ENCODE results near the gene SPIB. TPM values are rescaled to one million over a fixed set of nuclear protein-coding genes. Genes with fewer than 3 reads are reported as not detected.

Gene SPIB
- total RNA-seq, 6 donors from 2014 or later: 0.13 to 2.1 (median 0.56) TPM; not detected in 2

DNA sequence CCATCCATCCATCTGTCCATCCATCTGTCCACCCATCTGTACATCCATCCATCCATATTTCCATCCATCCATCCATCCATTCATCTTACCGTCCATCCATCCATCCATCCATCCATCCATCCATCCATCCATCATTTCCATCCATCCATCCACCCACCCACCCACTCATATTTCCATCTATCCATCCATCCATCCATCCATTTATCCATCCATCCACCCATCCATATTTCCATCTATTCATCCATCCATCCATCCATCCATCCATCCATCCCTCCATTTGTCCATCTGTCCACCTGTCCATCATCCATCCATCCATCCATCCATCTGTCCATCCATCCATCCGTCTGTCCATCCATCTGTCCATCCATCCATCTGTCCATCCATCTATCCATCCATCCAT, 37.3 kb downstream of the SPIB start:
- ATAC-seq (ENCODE audit: low FRiP score in 2 of 2): no peak
- WGBS, 2 donors: 78 to 85% methylated on average over 2 of the region's 2 CpGs
- peaks cover 0 to 11% (median 4%) of the 10 kb centered on the region in 4 donors for H3K27me3 ChIP-seq
- H3K36me3 ChIP-seq: no peaks in the 10 kb centered on the region
- H3K4me1 ChIP-seq: no peaks in the 10 kb centered on the region
- no peaks in the 10 kb centered on the region for H3K9me3 ChIP-seq
- H3K27ac ChIP-seq: no peak overlapping the region
- no peak for TF ChIP-seq POLR2AphosphoS5 (IDR thresholded peaks at IDR 0.05)
- no peak for TF ChIP-seq EP300 (IDR thresholded peaks at IDR 0.05)
- no peak for DNase-seq
- no peak overlapping the region for H3K4me3 ChIP-seq

DNA sequence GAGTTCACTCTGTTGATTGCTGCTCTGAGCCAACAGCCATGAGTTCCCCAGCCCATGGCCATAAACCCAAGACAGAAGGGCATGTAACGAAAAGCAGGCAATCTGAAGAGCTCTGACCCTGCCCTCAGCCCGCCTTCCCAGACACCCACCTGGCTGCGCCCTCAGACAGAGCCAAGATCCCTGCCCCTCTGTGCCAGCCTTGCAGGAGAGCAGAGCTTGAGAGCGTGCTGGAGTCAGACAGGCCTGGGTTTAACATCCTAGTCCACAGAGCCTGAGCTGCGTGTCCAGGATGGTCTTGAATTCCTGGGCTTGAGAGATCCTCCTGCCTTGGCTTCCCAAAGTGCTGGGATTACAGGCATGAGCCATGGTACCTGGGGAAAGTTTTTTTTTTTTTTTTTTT, 38.6 kb downstream of the SPIB start:
- Histone ChIP-seq H3K36me3 (no peaks in the 10 kb centered on the region), H3K9me3 (no peaks in the 10 kb centered on the region), H3K27me3 (peaks cover 0 to 11% (median 4%) of the 10 kb centered on the region in 4 donors), H3K4me3 (no peak overlapping the region), H3K4me1 (no peaks in the 10 kb centered on the region), H3K27ac (no peak overlapping the region)
- no peak for ATAC-seq (ENCODE audit: low FRiP score in 2 of 2)
- DNase-seq: no peak
- TF ChIP-seq EP300 (IDR thresholded peaks at IDR 0.05) (no peak), POLR2A (IDR thresholded peaks at IDR 0.05) (no peak), POLR2AphosphoS5 (IDR thresholded peaks at IDR 0.05) (no peak)
- TF ChIP-seq, protein P1, sequence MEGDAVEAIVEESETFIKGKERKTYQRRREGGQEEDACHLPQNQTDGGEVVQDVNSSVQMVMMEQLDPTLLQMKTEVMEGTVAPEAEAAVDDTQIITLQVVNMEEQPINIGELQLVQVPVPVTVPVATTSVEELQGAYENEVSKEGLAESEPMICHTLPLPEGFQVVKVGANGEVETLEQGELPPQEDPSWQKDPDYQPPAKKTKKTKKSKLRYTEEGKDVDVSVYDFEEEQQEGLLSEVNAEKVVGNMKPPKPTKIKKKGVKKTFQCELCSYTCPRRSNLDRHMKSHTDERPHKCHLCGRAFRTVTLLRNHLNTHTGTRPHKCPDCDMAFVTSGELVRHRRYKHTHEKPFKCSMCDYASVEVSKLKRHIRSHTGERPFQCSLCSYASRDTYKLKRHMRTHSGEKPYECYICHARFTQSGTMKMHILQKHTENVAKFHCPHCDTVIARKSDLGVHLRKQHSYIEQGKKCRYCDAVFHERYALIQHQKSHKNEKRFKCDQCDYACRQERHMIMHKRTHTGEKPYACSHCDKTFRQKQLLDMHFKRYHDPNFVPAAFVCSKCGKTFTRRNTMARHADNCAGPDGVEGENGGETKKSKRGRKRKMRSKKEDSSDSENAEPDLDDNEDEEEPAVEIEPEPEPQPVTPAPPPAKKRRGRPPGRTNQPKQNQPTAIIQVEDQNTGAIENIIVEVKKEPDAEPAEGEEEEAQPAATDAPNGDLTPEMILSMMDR (IDR thresholded peaks at IDR 0.05): no peak
- 89 to 97% methylated on average over 2 to 5 of the region's 5 CpGs for WGBS, 2 donors

DNA sequence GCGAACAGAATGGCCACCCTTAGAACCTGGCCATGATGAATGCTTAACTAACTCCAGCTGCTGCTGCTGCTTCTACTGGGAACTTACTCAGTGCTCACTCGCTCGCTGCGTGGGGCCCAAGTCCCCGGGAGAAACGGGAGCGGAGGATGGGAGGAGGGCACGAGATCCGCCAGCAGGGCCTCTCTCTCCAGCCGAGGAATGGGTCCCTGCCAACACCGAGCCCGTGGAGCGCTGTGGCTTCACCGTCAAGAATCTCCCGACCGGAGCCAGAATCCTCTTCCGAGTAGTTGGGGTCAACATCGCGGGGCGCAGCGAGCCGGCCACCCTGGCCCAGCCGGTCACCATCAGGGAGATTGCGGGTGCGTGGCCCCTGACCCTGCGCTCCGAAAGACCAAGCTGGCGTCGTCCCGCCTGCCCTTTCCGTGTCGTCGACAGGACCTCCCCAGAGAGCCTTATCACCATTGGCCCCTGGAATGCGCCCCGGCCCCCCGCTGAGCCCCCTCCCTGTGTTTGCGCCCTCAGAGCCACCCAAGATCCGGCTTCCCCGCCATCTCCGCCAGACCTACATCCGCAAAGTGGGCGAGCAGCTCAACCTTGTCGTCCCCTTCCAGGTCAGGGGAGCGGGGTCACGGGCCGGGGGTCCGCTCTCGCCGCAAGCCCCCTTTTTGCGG, 39.8 kb downstream of the SPIB start:
- H3K9me3 ChIP-seq: no peaks in the 10 kb centered on the region
- H3K27me3 ChIP-seq: peaks cover 0 to 11% (median 4%) of the 10 kb centered on the region in 4 donors
- H3K36me3 ChIP-seq: no peaks in the 10 kb centered on the region
- TF ChIP-seq EP300 (IDR thresholded peaks at IDR 0.05): no peak
- no peak for TF ChIP-seq POLR2AphosphoS5 (IDR thresholded peaks at IDR 0.05)
- TF ChIP-seq, protein P1 (IDR thresholded peaks at IDR 0.05): no peak
- TF ChIP-seq POLR2A (IDR thresholded peaks at IDR 0.05): no peak
- H3K4me1 ChIP-seq: no peaks in the 10 kb centered on the region
- WGBS, 2 donors: 31 to 38% methylated on average over 12 to 38 of the region's 50 CpGs
- H3K27ac ChIP-seq: no peak overlapping the region
- ATAC-seq (ENCODE audit: low FRiP score in 2 of 2) (no peak), DNase-seq (peak in 1 of 2 donors; percentile 69)
- no peak overlapping the region for H3K4me3 ChIP-seq

DNA sequence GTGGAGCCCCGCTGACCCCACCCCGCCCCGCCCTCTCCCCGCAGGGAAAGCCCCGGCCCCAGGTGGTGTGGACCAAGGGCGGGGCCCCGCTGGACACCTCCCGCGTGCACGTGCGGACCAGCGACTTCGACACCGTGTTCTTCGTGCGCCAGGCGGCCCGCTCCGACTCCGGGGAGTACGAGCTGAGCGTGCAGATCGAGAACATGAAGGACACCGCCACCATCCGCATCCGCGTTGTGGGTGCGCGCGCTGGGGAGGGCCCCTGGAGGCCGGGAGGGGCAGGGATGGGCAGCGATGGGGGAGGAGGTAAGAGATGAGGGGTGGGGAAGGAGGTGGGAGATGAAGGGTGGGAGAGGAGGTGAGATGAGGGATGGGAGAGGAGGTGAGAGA, 40.3 kb downstream of the SPIB start:
- ATAC-seq (ENCODE audit: low FRiP score in 2 of 2): no peak
- TF ChIP-seq POLR2A (IDR thresholded peaks at IDR 0.05): no peak
- no peak for TF ChIP-seq POLR2AphosphoS5 (IDR thresholded peaks at IDR 0.05)
- TF ChIP-seq EP300 (IDR thresholded peaks at IDR 0.05): no peak
- TF ChIP-seq, protein P1 (IDR thresholded peaks at IDR 0.05): no peak
- no peaks in the 10 kb centered on the region for H3K9me3 ChIP-seq
- no peak overlapping the region for H3K4me3 ChIP-seq
- no peaks in the 10 kb centered on the region for H3K36me3 ChIP-seq
- H3K27ac ChIP-seq: no peak overlapping the region
- DNase-seq: peak in 1 of 2 donors; percentile 83
- peaks cover 0 to 11% (median 4%) of the 10 kb centered on the region in 4 donors for H3K27me3 ChIP-seq
- whole genome bisulfite sequencing, 2 donors: 62 to 79% methylated on average over 25 to 26 of the region's 32 CpGs
- no peaks in the 10 kb centered on the region for H3K4me1 ChIP-seq

DNA sequence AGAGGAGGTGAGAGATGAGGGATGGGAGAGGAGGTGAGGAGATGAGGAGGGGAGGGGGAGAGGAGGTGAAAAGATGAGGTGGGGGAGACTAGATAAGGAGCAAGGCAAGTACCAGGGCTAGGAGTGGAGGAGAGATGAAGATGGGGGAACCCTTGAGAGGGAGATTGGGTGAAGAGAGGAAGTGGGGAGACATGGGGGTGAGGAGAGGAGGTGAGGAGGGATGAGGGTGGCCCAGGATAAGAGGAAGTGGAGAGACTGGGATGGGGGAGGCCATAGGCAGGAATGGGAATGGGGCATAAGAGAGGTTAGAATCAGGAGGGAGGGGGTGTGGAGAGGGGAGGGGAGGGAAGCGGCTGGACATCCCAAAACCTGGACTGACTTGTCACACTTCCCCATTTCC, 40.9 kb downstream of the SPIB start:
- H3K27ac ChIP-seq: no peak overlapping the region
- TF ChIP-seq, protein P1 (IDR thresholded peaks at IDR 0.05): no peak
- ATAC-seq (ENCODE audit: low FRiP score in 2 of 2) (no peak), DNase-seq (no peak)
- no peaks in the 10 kb centered on the region for H3K36me3 ChIP-seq
- H3K27me3 ChIP-seq: peaks cover 0 to 11% (median 4%) of the 10 kb centered on the region in 4 donors
- H3K9me3 ChIP-seq: no peaks in the 10 kb centered on the region
- WGBS, 2 donors: 81 to 82% methylated on average over 1 of the region's 1 CpG
- H3K4me3 ChIP-seq: no peak overlapping the region
- no peaks in the 10 kb centered on the region for H3K4me1 ChIP-seq
